GM21447 (cell line): ENCODE data around the gene MTCP1.

Experiments used
- ATAC-seq: cut with Tn5 transposase; IDR thresholded peaks from one replicate; pipeline ENCODE4 v1.9.1; 2021; ENCODE audit not compliant: unreplicated experiment

MTCP1 gene

GRCh38 chrX:155054255-155054654 lies 16.7 kb downstream of the MTCP1 start:
- ATAC-seq, result no peak

GRCh38 chrX:155053656-155054055 lies 17.3 kb downstream of the MTCP1 start:
- ATAC-seq, result no peak

GRCh38 chrX:155052738-155053498 lies 18.0 kb downstream of the MTCP1 start:
- no peak for ATAC-seq

- ATAC-seq, result no peak
Observed at GRCh38 chrX:155048977-155049619, 21.8 kb downstream of the MTCP1 start.

- ATAC-seq, result no peak
Observed at GRCh38 chrX:155046811-155047528, 24.0 kb downstream of the MTCP1 start.

- no peak for ATAC-seq
Observed at GRCh38 chrX:155046129-155046810, 24.7 kb downstream of the MTCP1 start.

GRCh38 chrX:155035688-155036087 lies 35.2 kb downstream of the MTCP1 start:
- ATAC-seq, result no peak

- no peak for ATAC-seq
Observed at GRCh38 chrX:155031657-155032056, 39.3 kb downstream of the MTCP1 start.

- ATAC-seq, result no peak
Observed at GRCh38 chrX:155028877-155029291, 42.1 kb downstream of the MTCP1 start.

- no peak for ATAC-seq
Observed at GRCh38 chrX:155028129-155028528, 42.8 kb downstream of the MTCP1 start.

- no peak for ATAC-seq
Observed at GRCh38 chrX:155027509-155028066, 43.3 kb downstream of the MTCP1 start.

GRCh38 chrX:155026727-155027508 lies 44.0 kb downstream of the MTCP1 start, which contains the start of gene FUNDC2:
Gene FUNDC2 (plus strand): TSS chrX:155026844. CDS start chrX:155026939, 95 bp downstream.
- peak; percentile 88 for ATAC-seq

- ATAC-seq, result no peak
Observed at GRCh38 chrX:155026420-155026726, 44.6 kb downstream of the MTCP1 start.

GRCh38 chrX:155023907-155024833 lies 46.8 kb downstream of the MTCP1 start:
- no peak for ATAC-seq

- ATAC-seq, result no peak
Observed at GRCh38 chrX:155022585-155022984, 48.4 kb downstream of the MTCP1 start, which contains the start of gene F8. Gene F8 (minus strand): TSS chrX:155022723. CDS start chrX:155022552, 171 bp downstream.

- ATAC-seq, result no peak
Observed at GRCh38 chrX:155020591-155020990, 50.3 kb downstream of the MTCP1 start.
